GM23338 (cell line): ENCODE results near the gene TICAM2. TPM values are rescaled to one million over a fixed set of nuclear protein-coding genes. Genes with fewer than 3 reads are reported as not detected.

Source experiments
- ATAC-seq: fragments of 200-7000 bp; cut with Tn5 transposase; 3 replicates; pipeline ENCODE4 v1.9.1; 2020
- DNase-seq: peaks from one replicate; pipeline ENCODE4 v3.0.0-alpha.2; 2015; ENCODE audit warnings: low spot score
- H2AFZ ChIP-seq: fragments of 200-600 bp; sonication (generic); 2 replicates; pipeline ENCODE4 v1.8.0; 2016; ENCODE audit warnings: antibody characterized with exemption, mild to moderate bottlenecking, moderate library complexity
- H3F3A ChIP-seq: fragments of 200-600 bp; sonication (generic); replicated peaks from 2 replicates; pipeline ENCODE4 v1.8.0; 2017; ENCODE audit warnings: antibody characterized with exemption, mixed run types, low read depth
- H3K27ac ChIP-seq: fragments of 200-600 bp; sonication (generic); 2 replicates; pipeline ENCODE4 v1.6.1; 2016; ENCODE audit warnings: low read depth
- H3K27me3 ChIP-seq: fragments of 200-600 bp; sonication (generic); 2 replicates; pipeline ENCODE4 v1.8.0; 2016; ENCODE audit warnings: mild to moderate bottlenecking, mixed run types, moderate library complexity; ENCODE audit not compliant: insufficient read depth
- H3K36me3 ChIP-seq: fragments of 200-600 bp; sonication (generic); 2 replicates; pipeline ENCODE4 v1.8.0; 2016; ENCODE audit warnings: mild to moderate bottlenecking; ENCODE audit not compliant: insufficient read depth
- H3K4me1 ChIP-seq: fragments of 200-600 bp; sonication (generic); 2 replicates; pipeline ENCODE4 v1.8.0; 2016; ENCODE audit warnings: mild to moderate bottlenecking, moderate library complexity; ENCODE audit not compliant: insufficient read depth
- H3K4me2 ChIP-seq: fragments of 200-600 bp; sonication (generic); 2 replicates; pipeline ENCODE4 v1.7.1; 2017; ENCODE audit warnings: mixed run types
- H3K4me3 ChIP-seq: fragments of 200-600 bp; sonication (generic); 2 replicates; pipeline ENCODE4 v1.6.1; 2016; ENCODE audit warnings: mixed run types
- H3K79me2 ChIP-seq: fragments of 200-600 bp; sonication (generic); replicated peaks from 2 replicates; pipeline ENCODE4 v1.8.0; 2017; ENCODE audit warnings: mild to moderate bottlenecking; ENCODE audit not compliant: insufficient read depth
- H3K9me2 ChIP-seq: fragments of 200-600 bp; sonication (generic); 2 replicates; pipeline ENCODE4 v1.8.0; 2017; ENCODE audit not compliant: insufficient read depth
- H4K20me1 ChIP-seq: fragments of 200-600 bp; sonication (generic); replicated peaks from 2 replicates; pipeline ENCODE4 v1.8.0; 2017; ENCODE audit warnings: mild to moderate bottlenecking; ENCODE audit not compliant: insufficient read depth
- H3K27ac Mint-ChIP-seq: 2 replicates; pipeline ENCODE4 v1.8.0; 2020; ENCODE audit warnings: inconsistent platforms, mild to moderate bottlenecking, moderate library complexity, mixed read lengths
- H3K27me3 Mint-ChIP-seq: 3 replicates; pipeline ENCODE4 v1.8.0; 2022; ENCODE audit warnings: low read depth, mild to moderate bottlenecking, moderate library complexity, mixed read lengths, inconsistent platforms; ENCODE audit not compliant: insufficient read depth, poor library complexity
- H3K36me3 Mint-ChIP-seq: 3 replicates; pipeline ENCODE4 v1.8.0; 2021; ENCODE audit warnings: low read depth, mild to moderate bottlenecking, inconsistent platforms, moderate library complexity, mixed read lengths
- H3K4me1 Mint-ChIP-seq: 3 replicates; pipeline ENCODE4 v1.8.0; 2020; ENCODE audit warnings: mild to moderate bottlenecking, inconsistent platforms, mixed read lengths
- H3K4me3 Mint-ChIP-seq: 3 replicates; pipeline ENCODE4 v1.8.0; 2021; ENCODE audit warnings: moderate library complexity, mild to moderate bottlenecking, inconsistent platforms, mixed read lengths
- H3K9me3 Mint-ChIP-seq: 3 replicates; pipeline ENCODE4 v1.8.0; 2020; ENCODE audit warnings: moderate library complexity, mild to moderate bottlenecking, inconsistent platforms, mixed read lengths
- CREB1 ChIP-seq: fragments of 250-450 bp; sonication (Bioruptor Pico); IDR thresholded peaks from 2 replicates; pipeline ENCODE4 v1.5.0; 2020; ENCODE audit warnings: low read depth, mild to moderate bottlenecking, moderate library complexity
- EZH2phosphoT487 ChIP-seq: fragments of 200-600 bp; sonication (generic); IDR thresholded peaks from one replicate; pipeline ENCODE4 v1.8.1; 2018; ENCODE audit warnings: antibody characterized with exemption; ENCODE audit not compliant: unreplicated experiment
- NANOG ChIP-seq: IDR thresholded peaks from 2 replicates; pipeline ENCODE4 v1.6.1; 2016; ENCODE audit warnings: antibody characterized with exemption, borderline replicate concordance
- STAT1 ChIP-seq: IDR thresholded peaks from one replicate; pipeline ENCODE4 v1.6.1; 2016; ENCODE audit warnings: antibody characterized with exemption; ENCODE audit not compliant: unreplicated experiment
- ZNF331 ChIP-seq: fragments of 250-450 bp; sonication (Bioruptor Pico); IDR thresholded peaks from 2 replicates; pipeline ENCODE4 v1.5.0; 2020; ENCODE audit warnings: low read depth, mild to moderate bottlenecking, moderate library complexity
- polyA plus RNA-seq: library from polyadenylated mRNA; unstranded; fragments of >200 nt; fragmentation: Nextera tagmentation; extraction: Ambion mirVana; gene quantifications from 2 replicates; pipeline ENCODE4 v1.2.1, GENCODE V29; 2016
- total RNA-seq: library from RNA; depleted of rRNA; stranded (reverse); fragments of >200 nt; shearing (Covaris generic); gene quantifications from 2 replicates; pipeline ENCODE4 v1.2.3, GENCODE V29; 2014
- TF ChIP-seq, protein P1 (sequence below): fragments of 250-450 bp; sonication (Bioruptor Pico); IDR thresholded peaks from 2 replicates; pipeline ENCODE4 v1.5.0; 2020; ENCODE audit warnings: mild to moderate bottlenecking, moderate library complexity
- TF ChIP-seq, protein P2 (sequence below), 2 experiments: fragments of 200-600 bp in 1 of 2; sonication (generic) in 1 of 2; conservative IDR thresholded peaks; 2 replicates each; pipeline versions ENCODE4 v1.5.1 to v1.6.1; 2016 to 2017; ENCODE audit warnings: antibody characterized with exemption in 2 of 2, low read depth in 2 of 2, mild to moderate bottlenecking in 2 of 2, moderate library complexity in 1 of 2
- TF ChIP-seq, protein P3 (sequence below): IDR thresholded peaks from 2 replicates; pipeline ENCODE4 v1.6.1; 2016; ENCODE audit warnings: antibody characterized with exemption
- TF ChIP-seq, protein P4 (sequence below): IDR thresholded peaks from one replicate; pipeline ENCODE4 v1.6.1; 2018; ENCODE audit warnings: antibody characterized with exemption; ENCODE audit not compliant: unreplicated experiment

The TICAM2 gene
- total and polyA plus RNA-seq, 2 experiments from 2014 or later, result 1.0 TPM; not detected in 1

DNA sequence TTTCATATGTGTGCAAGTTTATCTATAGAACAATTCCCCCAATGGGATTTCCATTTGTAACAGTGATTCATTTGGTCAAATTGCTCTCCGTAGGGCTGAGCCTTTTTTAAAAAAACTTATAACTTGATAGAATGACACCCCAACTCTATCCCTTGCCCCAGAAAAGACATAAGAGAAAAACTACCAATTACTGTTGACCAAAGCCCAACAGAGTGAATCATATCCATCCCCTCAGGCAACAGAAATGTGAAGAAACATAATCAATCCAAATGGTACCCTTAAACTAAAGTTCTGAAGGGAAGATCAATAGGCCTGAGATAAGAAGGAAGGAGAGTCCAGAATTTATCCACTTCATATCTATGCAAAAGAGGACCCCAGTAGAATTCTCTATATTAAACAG is 17.8 kb downstream of the TICAM2 start (continued):
- TF ChIP-seq, protein P1, sequence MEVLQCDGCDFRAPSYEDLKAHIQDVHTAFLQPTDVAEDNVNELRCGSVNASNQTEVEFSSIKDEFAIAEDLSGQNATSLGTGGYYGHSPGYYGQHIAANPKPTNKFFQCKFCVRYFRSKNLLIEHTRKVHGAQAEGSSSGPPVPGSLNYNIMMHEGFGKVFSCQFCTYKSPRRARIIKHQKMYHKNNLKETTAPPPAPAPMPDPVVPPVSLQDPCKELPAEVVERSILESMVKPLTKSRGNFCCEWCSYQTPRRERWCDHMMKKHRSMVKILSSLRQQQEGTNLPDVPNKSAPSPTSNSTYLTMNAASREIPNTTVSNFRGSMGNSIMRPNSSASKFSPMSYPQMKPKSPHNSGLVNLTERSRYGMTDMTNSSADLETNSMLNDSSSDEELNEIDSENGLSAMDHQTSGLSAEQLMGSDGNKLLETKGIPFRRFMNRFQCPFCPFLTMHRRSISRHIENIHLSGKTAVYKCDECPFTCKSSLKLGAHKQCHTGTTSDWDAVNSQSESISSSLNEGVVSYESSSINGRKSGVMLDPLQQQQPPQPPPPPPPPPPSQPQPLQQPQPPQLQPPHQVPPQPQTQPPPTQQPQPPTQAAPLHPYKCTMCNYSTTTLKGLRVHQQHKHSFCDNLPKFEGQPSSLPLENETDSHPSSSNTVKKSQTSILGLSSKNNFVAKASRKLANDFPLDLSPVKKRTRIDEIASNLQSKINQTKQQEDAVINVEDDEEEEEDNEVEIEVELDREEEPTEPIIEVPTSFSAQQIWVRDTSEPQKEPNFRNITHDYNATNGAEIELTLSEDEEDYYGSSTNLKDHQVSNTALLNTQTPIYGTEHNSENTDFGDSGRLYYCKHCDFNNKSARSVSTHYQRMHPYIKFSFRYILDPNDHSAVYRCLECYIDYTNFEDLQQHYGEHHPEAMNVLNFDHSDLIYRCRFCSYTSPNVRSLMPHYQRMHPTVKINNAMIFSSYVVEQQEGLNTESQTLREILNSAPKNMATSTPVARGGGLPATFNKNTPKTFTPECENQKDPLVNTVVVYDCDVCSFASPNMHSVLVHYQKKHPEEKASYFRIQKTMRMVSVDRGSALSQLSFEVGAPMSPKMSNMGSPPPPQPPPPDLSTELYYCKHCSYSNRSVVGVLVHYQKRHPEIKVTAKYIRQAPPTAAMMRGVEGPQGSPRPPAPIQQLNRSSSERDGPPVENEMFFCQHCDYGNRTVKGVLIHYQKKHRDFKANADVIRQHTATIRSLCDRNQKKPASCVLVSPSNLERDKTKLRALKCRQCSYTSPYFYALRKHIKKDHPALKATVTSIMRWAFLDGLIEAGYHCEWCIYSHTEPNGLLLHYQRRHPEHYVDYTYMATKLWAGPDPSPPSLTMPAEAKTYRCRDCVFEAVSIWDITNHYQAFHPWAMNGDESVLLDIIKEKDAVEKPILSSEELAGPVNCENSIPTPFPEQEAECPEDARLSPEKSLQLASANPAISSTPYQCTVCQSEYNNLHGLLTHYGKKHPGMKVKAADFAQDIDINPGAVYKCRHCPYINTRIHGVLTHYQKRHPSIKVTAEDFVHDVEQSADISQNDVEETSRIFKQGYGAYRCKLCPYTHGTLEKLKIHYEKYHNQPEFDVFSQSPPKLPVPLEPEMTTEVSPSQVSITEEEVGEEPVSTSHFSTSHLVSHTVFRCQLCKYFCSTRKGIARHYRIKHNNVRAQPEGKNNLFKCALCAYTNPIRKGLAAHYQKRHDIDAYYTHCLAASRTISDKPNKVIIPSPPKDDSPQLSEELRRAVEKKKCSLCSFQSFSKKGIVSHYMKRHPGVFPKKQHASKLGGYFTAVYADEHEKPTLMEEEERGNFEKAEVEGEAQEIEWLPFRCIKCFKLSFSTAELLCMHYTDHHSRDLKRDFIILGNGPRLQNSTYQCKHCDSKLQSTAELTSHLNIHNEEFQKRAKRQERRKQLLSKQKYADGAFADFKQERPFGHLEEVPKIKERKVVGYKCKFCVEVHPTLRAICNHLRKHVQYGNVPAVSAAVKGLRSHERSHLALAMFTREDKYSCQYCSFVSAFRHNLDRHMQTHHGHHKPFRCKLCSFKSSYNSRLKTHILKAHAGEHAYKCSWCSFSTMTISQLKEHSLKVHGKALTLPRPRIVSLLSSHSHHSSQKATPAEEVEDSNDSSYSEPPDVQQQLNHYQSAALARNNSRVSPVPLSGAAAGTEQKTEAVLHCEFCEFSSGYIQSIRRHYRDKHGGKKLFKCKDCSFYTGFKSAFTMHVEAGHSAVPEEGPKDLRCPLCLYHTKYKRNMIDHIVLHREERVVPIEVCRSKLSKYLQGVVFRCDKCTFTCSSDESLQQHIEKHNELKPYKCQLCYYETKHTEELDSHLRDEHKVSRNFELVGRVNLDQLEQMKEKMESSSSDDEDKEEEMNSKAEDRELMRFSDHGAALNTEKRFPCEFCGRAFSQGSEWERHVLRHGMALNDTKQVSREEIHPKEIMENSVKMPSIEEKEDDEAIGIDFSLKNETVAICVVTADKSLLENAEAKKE (CRISPR knock-in tag), result no peak
- TF ChIP-seq, protein P2, sequence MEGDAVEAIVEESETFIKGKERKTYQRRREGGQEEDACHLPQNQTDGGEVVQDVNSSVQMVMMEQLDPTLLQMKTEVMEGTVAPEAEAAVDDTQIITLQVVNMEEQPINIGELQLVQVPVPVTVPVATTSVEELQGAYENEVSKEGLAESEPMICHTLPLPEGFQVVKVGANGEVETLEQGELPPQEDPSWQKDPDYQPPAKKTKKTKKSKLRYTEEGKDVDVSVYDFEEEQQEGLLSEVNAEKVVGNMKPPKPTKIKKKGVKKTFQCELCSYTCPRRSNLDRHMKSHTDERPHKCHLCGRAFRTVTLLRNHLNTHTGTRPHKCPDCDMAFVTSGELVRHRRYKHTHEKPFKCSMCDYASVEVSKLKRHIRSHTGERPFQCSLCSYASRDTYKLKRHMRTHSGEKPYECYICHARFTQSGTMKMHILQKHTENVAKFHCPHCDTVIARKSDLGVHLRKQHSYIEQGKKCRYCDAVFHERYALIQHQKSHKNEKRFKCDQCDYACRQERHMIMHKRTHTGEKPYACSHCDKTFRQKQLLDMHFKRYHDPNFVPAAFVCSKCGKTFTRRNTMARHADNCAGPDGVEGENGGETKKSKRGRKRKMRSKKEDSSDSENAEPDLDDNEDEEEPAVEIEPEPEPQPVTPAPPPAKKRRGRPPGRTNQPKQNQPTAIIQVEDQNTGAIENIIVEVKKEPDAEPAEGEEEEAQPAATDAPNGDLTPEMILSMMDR (conservative IDR thresholded peaks at IDR 0.05; ENCODE audit: low read depth in 2 of 2), result no peak
- TF ChIP-seq CREB1, result no peak

DNA sequence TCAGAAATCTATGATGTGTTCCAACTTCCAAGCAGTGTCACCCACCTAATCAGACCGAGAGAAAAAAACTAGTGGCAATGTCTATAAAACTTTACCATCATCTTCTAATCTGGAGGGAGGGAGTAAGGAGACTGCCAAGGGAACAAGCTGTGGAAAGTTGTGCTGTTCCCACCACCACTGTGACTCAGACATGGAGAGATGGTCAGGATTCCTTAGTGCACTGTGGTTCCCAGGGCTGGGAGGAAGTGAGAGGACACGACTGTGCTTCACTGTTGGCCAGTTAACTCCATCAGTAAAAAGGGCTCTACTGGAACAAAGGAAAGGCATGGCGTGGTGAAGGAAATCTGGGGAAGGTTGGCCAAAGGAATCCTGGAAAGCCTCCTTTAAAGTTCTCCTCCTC is 18.8 kb downstream of the TICAM2 start:
- no peaks in the 10 kb centered on the region for H3K4me1 ChIP-seq
- no peaks in the 10 kb centered on the region for H3K9me2 ChIP-seq
- H3K27me3 Mint-ChIP-seq, result no peaks in the 10 kb centered on the region
- ATAC-seq (no peak), DNase-seq (peak; percentile 13)
- H3K27ac Mint-ChIP-seq, result no peak overlapping the region
- H3K4me2 ChIP-seq, result no peak overlapping the region
- H3K79me2 ChIP-seq, result no peaks in the 10 kb centered on the region
- no peak overlapping the region for H3K4me3 ChIP-seq
- H3K9me3 Mint-ChIP-seq, result no peaks in the 10 kb centered on the region
- no peaks in the 10 kb centered on the region for H3F3A ChIP-seq
- no peak overlapping the region for H3K4me3 Mint-ChIP-seq
- H3K36me3 ChIP-seq, result no peaks in the 10 kb centered on the region
- H3K27ac ChIP-seq, result no peak overlapping the region
- no peak overlapping the region for H2AFZ ChIP-seq
- no peaks in the 10 kb centered on the region for H3K36me3 Mint-ChIP-seq
- H3K4me1 Mint-ChIP-seq, result peaks cover 5% of the 10 kb centered on the region; the same call in 1 of the 3 replicates
- H3K27me3 ChIP-seq, result no peaks in the 10 kb centered on the region
- H4K20me1 ChIP-seq, result 0 out of 2 replicates have a peak, but pooled peaks cover 3% of the 10 kb centered on the region
- TF ChIP-seq, protein P3, sequence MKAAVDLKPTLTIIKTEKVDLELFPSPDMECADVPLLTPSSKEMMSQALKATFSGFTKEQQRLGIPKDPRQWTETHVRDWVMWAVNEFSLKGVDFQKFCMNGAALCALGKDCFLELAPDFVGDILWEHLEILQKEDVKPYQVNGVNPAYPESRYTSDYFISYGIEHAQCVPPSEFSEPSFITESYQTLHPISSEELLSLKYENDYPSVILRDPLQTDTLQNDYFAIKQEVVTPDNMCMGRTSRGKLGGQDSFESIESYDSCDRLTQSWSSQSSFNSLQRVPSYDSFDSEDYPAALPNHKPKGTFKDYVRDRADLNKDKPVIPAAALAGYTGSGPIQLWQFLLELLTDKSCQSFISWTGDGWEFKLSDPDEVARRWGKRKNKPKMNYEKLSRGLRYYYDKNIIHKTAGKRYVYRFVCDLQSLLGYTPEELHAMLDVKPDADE, result no peak
- TF ChIP-seq NANOG, result no peak
- TF ChIP-seq, protein P4, sequence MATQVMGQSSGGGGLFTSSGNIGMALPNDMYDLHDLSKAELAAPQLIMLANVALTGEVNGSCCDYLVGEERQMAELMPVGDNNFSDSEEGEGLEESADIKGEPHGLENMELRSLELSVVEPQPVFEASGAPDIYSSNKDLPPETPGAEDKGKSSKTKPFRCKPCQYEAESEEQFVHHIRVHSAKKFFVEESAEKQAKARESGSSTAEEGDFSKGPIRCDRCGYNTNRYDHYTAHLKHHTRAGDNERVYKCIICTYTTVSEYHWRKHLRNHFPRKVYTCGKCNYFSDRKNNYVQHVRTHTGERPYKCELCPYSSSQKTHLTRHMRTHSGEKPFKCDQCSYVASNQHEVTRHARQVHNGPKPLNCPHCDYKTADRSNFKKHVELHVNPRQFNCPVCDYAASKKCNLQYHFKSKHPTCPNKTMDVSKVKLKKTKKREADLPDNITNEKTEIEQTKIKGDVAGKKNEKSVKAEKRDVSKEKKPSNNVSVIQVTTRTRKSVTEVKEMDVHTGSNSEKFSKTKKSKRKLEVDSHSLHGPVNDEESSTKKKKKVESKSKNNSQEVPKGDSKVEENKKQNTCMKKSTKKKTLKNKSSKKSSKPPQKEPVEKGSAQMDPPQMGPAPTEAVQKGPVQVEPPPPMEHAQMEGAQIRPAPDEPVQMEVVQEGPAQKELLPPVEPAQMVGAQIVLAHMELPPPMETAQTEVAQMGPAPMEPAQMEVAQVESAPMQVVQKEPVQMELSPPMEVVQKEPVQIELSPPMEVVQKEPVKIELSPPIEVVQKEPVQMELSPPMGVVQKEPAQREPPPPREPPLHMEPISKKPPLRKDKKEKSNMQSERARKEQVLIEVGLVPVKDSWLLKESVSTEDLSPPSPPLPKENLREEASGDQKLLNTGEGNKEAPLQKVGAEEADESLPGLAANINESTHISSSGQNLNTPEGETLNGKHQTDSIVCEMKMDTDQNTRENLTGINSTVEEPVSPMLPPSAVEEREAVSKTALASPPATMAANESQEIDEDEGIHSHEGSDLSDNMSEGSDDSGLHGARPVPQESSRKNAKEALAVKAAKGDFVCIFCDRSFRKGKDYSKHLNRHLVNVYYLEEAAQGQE, result no peak
- TF ChIP-seq ZNF331 (CRISPR knock-in tag), result no peak
- no peak for TF ChIP-seq STAT1
- no peak for TF ChIP-seq EZH2phosphoT487
